Measurements from ENCODE around the gene ADGRV1.

- no peak for TF ChIP-seq REST (IDR thresholded peaks at IDR 0.05; ENCODE audit: insufficient read depth in 1 of 2, low read depth in 2 of 2, low read length in 2 of 2)
- TF ChIP-seq POLR2AphosphoS5 (IDR thresholded peaks at IDR 0.05; ENCODE audit: low read depth, low read length), result no peak
- no peak for TF ChIP-seq TAF1 (IDR thresholded peaks at IDR 0.05; ENCODE audit: borderline replicate concordance, insufficient read depth, low read length)
Observed at GRCh38 chr5:91179018-91179417, 620.4 kb downstream of the ADGRV1 start.

All from PFSK-1 (cell line).